SHP77 treated with DMSO at 0.1 percent for 48 hours (cell line): ENCODE results near the gene CDH4.
"Not testable (repeated sequence)": the region's sequence is repeated elsewhere in the genome, so short reads cannot be mapped to it uniquely, and the experiment has no call there.

Source experiments
- DNase-seq: peaks from one replicate; lab custom pipeline; 2025; lab: John Stamatoyannopoulos, UW

Gene CDH4

GRCh38 chr20:61941721-61942405 is 689.8 kb downstream of the CDH4 start:
- no peak for DNase-seq

GRCh38 chr20:61942526-61942925 is 690.5 kb downstream of the CDH4 start:
- no peak for DNase-seq

- not testable (repeated sequence) for DNase-seq
Observed at GRCh38 chr20:61944967-61945366, 692.9 kb downstream of the CDH4 start.

- not testable (repeated sequence) for DNase-seq
Observed at GRCh38 chr20:61945495-61945894, 693.4 kb downstream of the CDH4 start.

- not testable (repeated sequence) for DNase-seq
Observed at GRCh38 chr20:61948056-61948455, 696.0 kb downstream of the CDH4 start.

- no peak for DNase-seq
Observed at GRCh38 chr20:61948586-61949362, 696.7 kb downstream of the CDH4 start.

- DNase-seq = no peak
Observed at GRCh38 chr20:61949363-61949713, 697.3 kb downstream of the CDH4 start.

GRCh38 chr20:61949714-61950640 is 697.9 kb downstream of the CDH4 start:
- DNase-seq = no peak

GRCh38 chr20:61950641-61951071 is 698.6 kb downstream of the CDH4 start:
- DNase-seq = no peak

- DNase-seq = no peak
Observed at GRCh38 chr20:61951695-61952533, 699.9 kb downstream of the CDH4 start.

GRCh38 chr20:61953037-61954021 is 701.3 kb downstream of the CDH4 start:
- peak; percentile 18 for DNase-seq

GRCh38 chr20:61954276-61955021 is 702.4 kb downstream of the CDH4 start:
- DNase-seq = peak; percentile 79

GRCh38 chr20:61955668-61956395 is 703.8 kb downstream of the CDH4 start:
- DNase-seq = no peak

- peak; percentile 22 for DNase-seq
Observed at GRCh38 chr20:61956396-61957342, 704.6 kb downstream of the CDH4 start.

- no peak for DNase-seq
Observed at GRCh38 chr20:61957961-61958715, 706.1 kb downstream of the CDH4 start.

- no peak for DNase-seq
Observed at GRCh38 chr20:61958773-61959700, 707.0 kb downstream of the CDH4 start.
